HepG2 (cell line): Measurements from ENCODE around the gene POU2F2. TPM values are rescaled to one million over a fixed set of nuclear protein-coding genes. Genes with fewer than 3 reads are reported as not detected.

ENCODE experiments used
- ATAC-seq: fragments of 200-7000 bp; cut with Tn5 transposase; 3 replicates; pipeline ENCODE4 v1.9.1; 2020; ENCODE audit warnings: mild to moderate bottlenecking, moderate library complexity
- BruUV-seq: library from RNA; stranded (reverse); fragments of 400-500 nt; replicated peaks from 2 replicates; lab custom pipeline; 2021; lab: Mats Ljungman, UMichigan
- CTCF ChIA-PET: fragments of 300-600 bp; formaldehyde crosslinking; extraction: SDS; loops from one replicate; lab custom pipeline; 2021; ENCODE audit warnings: low total read pairs, inconsistent platforms, low intra/inter-chr PET ratio; lab: Yijun Ruan, JAX
- POLR2A ChIA-PET: fragments of 350-600 bp; sonication (Branson Sonifier 250); formaldehyde crosslinking; loops from one replicate; lab custom pipeline; 2020; ENCODE audit warnings: antibody characterized with exemption, inconsistent platforms; lab: Yijun Ruan, JAX
- DNase-seq: peaks from one replicate; pipeline ENCODE4 v3.0.0-alpha.2; 2015; ENCODE audit warnings: low spot score
- FAIRE-seq: peaks from 3 replicates; lab custom pipeline; 2011; peaks lifted over from hg19 to GRCh38; lab: Jason Lieb, UNC
- H2AFZ ChIP-seq: one replicate; pipeline ENCODE4 v1.6.1; 2011; ENCODE audit warnings: low read length, inconsistent platforms
- H3K27ac ChIP-seq: fragments of 300-600 bp; 3 replicates; pipeline ENCODE4 v1.8.0; 2011; ENCODE audit warnings: mixed run types, mild to moderate bottlenecking, mixed read lengths, low read length, inconsistent platforms; ENCODE audit not compliant: insufficient read depth; ENCODE audit errors: extremely low read length
- H3K27me3 ChIP-seq, 2 experiments: fragments of 200-600 bp in 1 of 2; 2 replicates in 1 of 2; 3 replicates in 1 of 2; pipeline versions ENCODE4 v1.6.0 to v1.8.0; 2011; ENCODE audit warnings: low read length in 2 of 2, mild to moderate bottlenecking in 2 of 2, moderate library complexity in 2 of 2, inconsistent platforms in 1 of 2; ENCODE audit not compliant: insufficient read depth in 2 of 2, control insufficient read depth in 1 of 2
- H3K36me3 ChIP-seq, 2 experiments: fragments of 200-600 bp in 1 of 2; replicated peaks in 1 of 2; 2 replicates in 1 of 2; 3 replicates in 1 of 2; pipeline versions ENCODE4 v1.5.1 to v1.8.0; 2011; ENCODE audit warnings: low read length in 2 of 2, inconsistent platforms in 1 of 2; ENCODE audit not compliant: insufficient read depth in 2 of 2, control insufficient read depth in 1 of 2
- H3K4me1 ChIP-seq: 2 replicates; pipeline ENCODE4 v1.5.1; 2012; ENCODE audit warnings: low read length, inconsistent platforms; ENCODE audit not compliant: insufficient read depth
- H3K4me2 ChIP-seq: 2 replicates; pipeline ENCODE4 v1.6.0; 2011; ENCODE audit warnings: low read depth, low read length, inconsistent platforms
- H3K4me3 ChIP-seq, 3 experiments: fragments of 200-600 bp in 1 of 3; sonication (generic), shearing (Covaris generic) in 1 of 3; replicated peaks in 1 of 3; 2 replicates each; pipeline ENCODE4 v1.5.1; 2011 to 2016; ENCODE audit warnings: low read length in 3 of 3, inconsistent platforms in 2 of 3, low read depth in 2 of 3, mild to moderate bottlenecking in 2 of 3, control low read depth in 1 of 3, mixed read lengths in 1 of 3; ENCODE audit not compliant: insufficient read depth in 1 of 3
- H3K79me2 ChIP-seq: one replicate; pipeline ENCODE4 v1.6.1; 2011; ENCODE audit warnings: low read length, inconsistent platforms; ENCODE audit not compliant: insufficient read depth
- H3K9ac ChIP-seq: 2 replicates; pipeline ENCODE4 v1.6.0; 2011; ENCODE audit warnings: mild to moderate bottlenecking, low read depth, low read length, inconsistent platforms; ENCODE audit not compliant: insufficient read depth
- H3K9me3 ChIP-seq: 2 replicates; pipeline ENCODE4 v1.5.1; 2012; ENCODE audit warnings: mild to moderate bottlenecking, low read length
- H4K20me1 ChIP-seq: 2 replicates; pipeline ENCODE4 v1.6.0; 2011; ENCODE audit warnings: inconsistent platforms, mild to moderate bottlenecking, low read length, moderate library complexity; ENCODE audit not compliant: insufficient read depth
- BRCA1 ChIP-seq: sonication (generic); formaldehyde crosslinking; IDR thresholded peaks from 2 replicates; pipeline ENCODE4 v1.4.0; 2020; ENCODE audit warnings: missing genetic modification reagents
- EEA1 ChIP-seq: sonication (generic); formaldehyde crosslinking; IDR thresholded peaks from 2 replicates; pipeline ENCODE4 v1.5.1; 2020; ENCODE audit warnings: mild to moderate bottlenecking, missing genetic modification reagents, borderline replicate concordance
- GTF3A ChIP-seq: sonication (generic); formaldehyde crosslinking; conservative IDR thresholded peaks from 2 replicates; pipeline ENCODE4 v1.4.0; 2020; ENCODE audit warnings: mild to moderate bottlenecking, missing genetic modification reagents
- HDAC1 ChIP-seq: sonication (generic); formaldehyde crosslinking; IDR thresholded peaks from 2 replicates; pipeline ENCODE4 v1.5.1; 2020; ENCODE audit warnings: mild to moderate bottlenecking, missing genetic modification reagents
- PHF5A ChIP-seq: IDR thresholded peaks from one replicate; pipeline ENCODE4 v1.6.1; 2018; ENCODE audit warnings: low read depth, missing genetic modification reagents; ENCODE audit not compliant: unreplicated experiment
- SRY ChIP-seq: sonication (generic); formaldehyde crosslinking; IDR thresholded peaks from 2 replicates; pipeline ENCODE4 v1.8.0; 2022; ENCODE audit warnings: mild to moderate bottlenecking, missing genetic modification reagents
- XBP1 ChIP-seq: sonication (generic); formaldehyde crosslinking; IDR thresholded peaks from 2 replicates; pipeline ENCODE4 v1.5.0; 2020; ENCODE audit warnings: missing genetic modification reagents
- ZBTB43 ChIP-seq: sonication (generic); formaldehyde crosslinking; conservative IDR thresholded peaks from 2 replicates; pipeline ENCODE4 v1.4.0; 2020; ENCODE audit warnings: missing genetic modification reagents
- ZNF296 ChIP-seq: sonication (generic); formaldehyde crosslinking; conservative IDR thresholded peaks from 2 replicates; pipeline ENCODE4 v1.5.0; 2020; ENCODE audit warnings: mild to moderate bottlenecking, missing genetic modification reagents
- ZNF839 ChIP-seq: sonication (generic); formaldehyde crosslinking; IDR thresholded peaks from 2 replicates; pipeline ENCODE4 v1.4.0; 2020; ENCODE audit warnings: missing genetic modification reagents, mild to moderate bottlenecking, borderline replicate concordance
- whole genome bisulfite sequencing: methylation state at CpG from one replicate; pipeline ENCODE4 v1.1.6; 2017; ENCODE audit warnings: low lambda C conversion rate; 5-methylcytosine and 5-hydroxymethylcytosine counted together
- in situ Hi-C: cut with HindIII; loops from 2 replicates; pipeline ENCODE4 v1.10.0; 2017; ENCODE audit warnings: low pct_unique_long_range_greater_than_20kb; ENCODE audit not compliant: extremely low pct_ligation_motif_present
- intact Hi-C: fragments of 100-400 bp; cut with micrococcal nuclease; formaldehyde crosslinking; loops from one replicate; pipeline ENCODE4 v1.10.0; 2022; ENCODE audit not compliant: unreplicated experiment
- polyA plus RNA-seq, 8 experiments: library from polyadenylated mRNA; depleted of rRNA in 3 of 8; stranded (reverse) in 7 of 8; unstranded in 1 of 8; fragments of >200 nt; fragmentation: Illumina TruSeq in 4 of 8; extraction: Trizol in 4 of 8; gene quantifications; 2 replicates each; pipeline versions ENCODE4 v1.2.1 to v1.2.3, GENCODE V29; 2011 to 2016; ENCODE audit warnings: low read depth in 4 of 8, missing spikeins in 1 of 8, mixed read lengths in 1 of 8; ENCODE audit not compliant: insufficient read depth in 1 of 8
- total RNA-seq, 5 experiments: library from RNA; depleted of rRNA; stranded (reverse); fragments of >200 nt; fragmentation: Illumina TruSeq; extraction: Trizol; gene quantifications; 2 replicates each; pipeline ENCODE4 v1.2.3, GENCODE V29; 2016; ENCODE audit warnings: low read depth in 1 of 5
- TF ChIP-seq, protein P1 (sequence below): sonication (generic); formaldehyde crosslinking; conservative IDR thresholded peaks from 2 replicates; pipeline ENCODE4 v1.8.1; 2023; ENCODE audit warnings: missing genetic modification reagents
- TF ChIP-seq, protein P2 (sequence below): sonication (generic); formaldehyde crosslinking; IDR thresholded peaks from 2 replicates; pipeline ENCODE4 v1.5.1; 2020; ENCODE audit warnings: mild to moderate bottlenecking, missing genetic modification reagents, moderate library complexity
- TF ChIP-seq, protein P3 (sequence below): sonication (generic); formaldehyde crosslinking; IDR thresholded peaks from 2 replicates; pipeline ENCODE4 v1.8.0; 2022; ENCODE audit warnings: low read depth, missing genetic modification reagents
- TF ChIP-seq, protein P4 (sequence below): sonication (generic); formaldehyde crosslinking; IDR thresholded peaks from 2 replicates; pipeline ENCODE4 v1.5.0; 2020; ENCODE audit warnings: mild to moderate bottlenecking, low read depth, missing genetic modification reagents, borderline replicate concordance

Gene POU2F2
- total and polyA plus RNA-seq, 2 of the 13 experiments (the other 11 are each of a cell fraction or from before 2014, with no cell fraction given): 0.09 to 0.17 TPM

GRCh38 chr19:42176990-42177685, 44.9 kb upstream of the POU2F2 start (continued):
- TF ChIP-seq, protein P1, sequence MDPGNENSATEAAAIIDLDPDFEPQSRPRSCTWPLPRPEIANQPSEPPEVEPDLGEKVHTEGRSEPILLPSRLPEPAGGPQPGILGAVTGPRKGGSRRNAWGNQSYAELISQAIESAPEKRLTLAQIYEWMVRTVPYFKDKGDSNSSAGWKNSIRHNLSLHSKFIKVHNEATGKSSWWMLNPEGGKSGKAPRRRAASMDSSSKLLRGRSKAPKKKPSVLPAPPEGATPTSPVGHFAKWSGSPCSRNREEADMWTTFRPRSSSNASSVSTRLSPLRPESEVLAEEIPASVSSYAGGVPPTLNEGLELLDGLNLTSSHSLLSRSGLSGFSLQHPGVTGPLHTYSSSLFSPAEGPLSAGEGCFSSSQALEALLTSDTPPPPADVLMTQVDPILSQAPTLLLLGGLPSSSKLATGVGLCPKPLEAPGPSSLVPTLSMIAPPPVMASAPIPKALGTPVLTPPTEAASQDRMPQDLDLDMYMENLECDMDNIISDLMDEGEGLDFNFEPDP (CRISPR knock-in tag): no peak
- TF ChIP-seq, protein P2, sequence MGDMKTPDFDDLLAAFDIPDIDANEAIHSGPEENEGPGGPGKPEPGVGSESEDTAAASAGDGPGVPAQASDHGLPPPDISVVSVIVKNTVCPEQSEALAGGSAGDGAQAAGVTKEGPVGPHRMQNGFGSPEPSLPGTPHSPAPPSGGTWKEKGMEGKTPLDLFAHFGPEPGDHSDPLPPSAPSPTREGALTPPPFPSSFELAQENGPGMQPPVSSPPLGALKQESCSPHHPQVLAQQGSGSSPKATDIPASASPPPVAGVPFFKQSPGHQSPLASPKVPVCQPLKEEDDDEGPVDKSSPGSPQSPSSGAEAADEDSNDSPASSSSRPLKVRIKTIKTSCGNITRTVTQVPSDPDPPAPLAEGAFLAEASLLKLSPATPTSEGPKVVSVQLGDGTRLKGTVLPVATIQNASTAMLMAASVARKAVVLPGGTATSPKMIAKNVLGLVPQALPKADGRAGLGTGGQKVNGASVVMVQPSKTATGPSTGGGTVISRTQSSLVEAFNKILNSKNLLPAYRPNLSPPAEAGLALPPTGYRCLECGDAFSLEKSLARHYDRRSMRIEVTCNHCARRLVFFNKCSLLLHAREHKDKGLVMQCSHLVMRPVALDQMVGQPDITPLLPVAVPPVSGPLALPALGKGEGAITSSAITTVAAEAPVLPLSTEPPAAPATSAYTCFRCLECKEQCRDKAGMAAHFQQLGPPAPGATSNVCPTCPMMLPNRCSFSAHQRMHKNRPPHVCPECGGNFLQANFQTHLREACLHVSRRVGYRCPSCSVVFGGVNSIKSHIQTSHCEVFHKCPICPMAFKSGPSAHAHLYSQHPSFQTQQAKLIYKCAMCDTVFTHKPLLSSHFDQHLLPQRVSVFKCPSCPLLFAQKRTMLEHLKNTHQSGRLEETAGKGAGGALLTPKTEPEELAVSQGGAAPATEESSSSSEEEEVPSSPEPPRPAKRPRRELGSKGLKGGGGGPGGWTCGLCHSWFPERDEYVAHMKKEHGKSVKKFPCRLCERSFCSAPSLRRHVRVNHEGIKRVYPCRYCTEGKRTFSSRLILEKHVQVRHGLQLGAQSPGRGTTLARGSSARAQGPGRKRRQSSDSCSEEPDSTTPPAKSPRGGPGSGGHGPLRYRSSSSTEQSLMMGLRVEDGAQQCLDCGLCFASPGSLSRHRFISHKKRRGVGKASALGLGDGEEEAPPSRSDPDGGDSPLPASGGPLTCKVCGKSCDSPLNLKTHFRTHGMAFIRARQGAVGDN (CRISPR knock-in tag): peak; percentile 31; the same call in 1 of the 2 replicates
- TF ChIP-seq HDAC1 (CRISPR knock-in tag) (no peak), ZBTB43 (CRISPR knock-in tag) (no peak)

DNA sequence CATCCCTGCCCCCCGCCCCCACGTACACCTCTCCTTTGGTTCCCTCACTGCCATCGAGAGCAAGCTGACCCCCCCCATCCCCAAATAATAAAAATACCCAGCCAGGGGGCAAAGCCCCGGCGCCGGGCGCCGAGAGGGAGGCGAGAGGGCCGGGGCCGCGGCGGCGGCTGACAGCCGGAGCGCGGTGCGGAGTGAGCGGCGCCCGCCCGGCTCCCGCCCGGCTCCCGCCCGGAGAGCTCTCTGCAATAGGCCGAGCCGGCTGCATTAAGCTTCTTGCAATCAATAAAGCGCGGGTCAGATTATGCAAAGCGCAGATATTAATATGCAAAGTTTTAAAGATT, 44.4 kb upstream of the POU2F2 start:
- no peaks in the 10 kb centered on the region for H3K9me3 ChIP-seq
- ATAC-seq (peak; percentile 50), FAIRE-seq (no peak), DNase-seq (no peak)
- no peaks in the 10 kb centered on the region for H3K36me3 ChIP-seq
- no peak overlapping the region for H2AFZ ChIP-seq
- in situ Hi-C loops: no loop called here
- POLR2A ChIA-PET: no interaction called here
- no peaks in the 10 kb centered on the region for H3K79me2 ChIP-seq
- no peak overlapping the region for H3K4me3 ChIP-seq
- no peak overlapping the region for H3K27ac ChIP-seq
- BruUV-seq: no TSS peak
- H3K27me3 ChIP-seq: peaks cover 4 to 67% of the 10 kb centered on the region in 2 experiments; a peak in 4 of 5 replicates
- no peak overlapping the region for H3K9ac ChIP-seq
- H3K4me2 ChIP-seq: no peak overlapping the region; the same call in 1 of the 2 replicates
- intact Hi-C loops: no loop called here
- CTCF ChIA-PET: no interaction called here
- WGBS: 14% methylated on average over 31 of the region's 31 CpGs
- no peaks in the 10 kb centered on the region for H4K20me1 ChIP-seq
- no peaks in the 10 kb centered on the region for H3K4me1 ChIP-seq
- no peak for TF ChIP-seq GTF3A (CRISPR knock-in tag)
- no peak for TF ChIP-seq ZNF839 (CRISPR knock-in tag)
- TF ChIP-seq, protein P3, sequence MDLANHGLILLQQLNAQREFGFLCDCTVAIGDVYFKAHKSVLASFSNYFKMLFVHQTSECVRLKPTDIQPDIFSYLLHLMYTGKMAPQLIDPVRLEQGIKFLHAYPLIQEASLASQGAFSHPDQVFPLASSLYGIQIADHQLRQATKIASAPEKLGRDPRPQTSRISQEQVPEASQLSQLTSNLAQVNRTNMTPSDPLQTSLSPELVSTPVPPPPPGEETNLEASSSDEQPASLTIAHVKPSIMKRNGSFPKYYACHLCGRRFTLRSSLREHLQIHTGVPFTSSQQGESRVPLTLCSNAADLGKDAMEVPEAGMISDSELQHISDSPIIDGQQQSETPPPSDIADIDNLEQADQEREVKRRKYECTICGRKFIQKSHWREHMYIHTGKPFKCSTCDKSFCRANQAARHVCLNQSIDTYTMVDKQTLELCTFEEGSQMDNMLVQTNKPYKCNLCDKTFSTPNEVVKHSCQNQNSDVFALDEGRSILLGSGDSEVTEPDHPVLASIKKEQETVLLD (CRISPR knock-in tag): no peak
- TF ChIP-seq PHF5A (CRISPR knock-in tag): no peak
- no peak for TF ChIP-seq BRCA1 (CRISPR knock-in tag)
- TF ChIP-seq SRY (CRISPR knock-in tag): no peak
- TF ChIP-seq ZNF296 (CRISPR knock-in tag): no peak
- no peak for TF ChIP-seq EEA1 (CRISPR knock-in tag)
- TF ChIP-seq, protein P4, sequence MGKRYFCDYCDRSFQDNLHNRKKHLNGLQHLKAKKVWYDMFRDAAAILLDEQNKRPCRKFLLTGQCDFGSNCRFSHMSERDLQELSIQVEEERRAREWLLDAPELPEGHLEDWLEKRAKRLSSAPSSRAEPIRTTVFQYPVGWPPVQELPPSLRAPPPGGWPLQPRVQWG (CRISPR knock-in tag): no peak
- TF ChIP-seq XBP1: no peak
